Stimulated activated CD8-positive, alpha-beta memory T cell treated with anti-CD3 and anti-CD28 coated beads, Interleukin-15, amount 100 ng/mL, for 4 hours (primary cell): ENCODE data around the gene OR6C3.
"Not testable (repeated sequence)": the region's sequence is repeated elsewhere in the genome, so short reads cannot be mapped to it uniquely, and the experiment has no call there.

Source experiments
- DNase-seq, 2 donors: peaks; one replicate each; pipeline ENCODE4 v3.0.0-alpha.2; 2020; ENCODE audit warnings: low read depth in 2 of 2

Gene OR6C3

GRCh38 chr12:55330446-55330845 is at the start of gene OR6C3:
OR6C3 (plus strand) TSS chr12:55330746; CDS start chr12:55331701, 955 bp downstream.
- no peak for DNase-seq

- DNase-seq: no peak
Observed at GRCh38 chr12:55280991-55281390, 49.6 kb upstream of the OR6C3 start.

- no peak for DNase-seq
Observed at GRCh38 chr12:55289999-55290398, 40.5 kb upstream of the OR6C3 start.

GRCh38 chr12:55296469-55296868 is 34.1 kb upstream of the OR6C3 start, which contains the start of gene OR6C6:
OR6C6 (minus strand) TSS chr12:55296569; CDS start chr12:55295232, 1,337 bp downstream.
- DNase-seq: no peak

GRCh38 chr12:55314043-55314442 is 16.5 kb upstream of the OR6C3 start, which contains the start of gene OR6C1:
OR6C1 (plus strand) TSS chr12:55314343; CDS start chr12:55320600, 6,257 bp downstream.
- no peak for DNase-seq

GRCh38 chr12:55320201-55320600 is 10.3 kb upstream of the OR6C3 start:
- no peak for DNase-seq

- not testable (repeated sequence) for DNase-seq
Observed at GRCh38 chr12:55325801-55326200, 4.7 kb upstream of the OR6C3 start.

- no peak for DNase-seq
Observed at GRCh38 chr12:55336002-55336401, 5.5 kb downstream of the OR6C3 start.

GRCh38 chr12:55355338-55355737 is 24.8 kb downstream of the OR6C3 start:
- not testable (repeated sequence) for DNase-seq

- no peak for DNase-seq
Observed at GRCh38 chr12:55362675-55363074, 32.1 kb downstream of the OR6C3 start, which contains the start of gene OR6C75. OR6C75 (plus strand) TSS chr12:55362975; CDS start chr12:55365111, 2,136 bp downstream.

GRCh38 chr12:55365086-55365485 is 34.5 kb downstream of the OR6C3 start:
- DNase-seq: no peak

- DNase-seq: no peak
Observed at GRCh38 chr12:55372521-55372920, 42.0 kb downstream of the OR6C3 start.
